ENCODE data around the gene TPI1. TPM values are rescaled to one million over a fixed set of nuclear protein-coding genes. Genes with fewer than 3 reads are reported as not detected.

TPI1 gene
- total RNA-seq, 1 experiment from 2014 or later, result 1,045 TPM

- no peak for TF ChIP-seq GRHL2 (CRISPR knock-in tag; IDR thresholded peaks at IDR 0.05; ENCODE audit: insufficient replicate concordance, severe bottlenecking)
- TF ChIP-seq ZNF425 (CRISPR knock-in tag; conservative IDR thresholded peaks at IDR 0.05), result no peak
- no peak for TF ChIP-seq ZNF396 (CRISPR knock-in tag; IDR thresholded peaks at IDR 0.05; ENCODE audit: borderline replicate concordance)
- no peak for TF ChIP-seq ERG (CRISPR knock-in tag; IDR thresholded peaks at IDR 0.05)
- no peak for TF ChIP-seq KAT7 (CRISPR knock-in tag; IDR thresholded peaks at IDR 0.05; ENCODE audit: borderline replicate concordance)
- no peak for TF ChIP-seq AR (CRISPR knock-in tag; IDR thresholded peaks at IDR 0.05)
- TF ChIP-seq ARID4B (CRISPR knock-in tag; IDR thresholded peaks at IDR 0.05; ENCODE audit: borderline replicate concordance), result peak; percentile 59; the same call in 1 of the 2 replicates
- no peak for TF ChIP-seq ZBTB21 (CRISPR knock-in tag; IDR thresholded peaks at IDR 0.05; ENCODE audit: borderline replicate concordance)
- TF ChIP-seq ZNF671 (CRISPR knock-in tag; IDR thresholded peaks at IDR 0.05), result no peak
- no peak for TF ChIP-seq CREB1 (CRISPR knock-in tag; IDR thresholded peaks at IDR 0.05)
- TF ChIP-seq CTCF (IDR thresholded peaks at IDR 0.05), result no peak
- peak; percentile 84 for TF ChIP-seq NFE2L1 (CRISPR knock-in tag; IDR thresholded peaks at IDR 0.05)
- no peak for TF ChIP-seq GTF2I (CRISPR knock-in tag; conservative IDR thresholded peaks at IDR 0.05)
- no peak for TF ChIP-seq RORB (CRISPR knock-in tag; IDR thresholded peaks at IDR 0.05)
- no peak for TF ChIP-seq HMGA2 (CRISPR knock-in tag; IDR thresholded peaks at IDR 0.05)
- TF ChIP-seq EMX1 (CRISPR knock-in tag; IDR thresholded peaks at IDR 0.05), result no peak
- no peak for TF ChIP-seq SOX15 (CRISPR knock-in tag; IDR thresholded peaks at IDR 0.05)
- no peak for TF ChIP-seq ZNF317 (CRISPR knock-in tag; IDR thresholded peaks at IDR 0.05; ENCODE audit: borderline replicate concordance, low read depth)
- no peak for TF ChIP-seq ZNF219 (CRISPR knock-in tag; IDR thresholded peaks at IDR 0.05; ENCODE audit: borderline replicate concordance)
- peak; percentile 61 for TF ChIP-seq MAX (CRISPR knock-in tag; IDR thresholded peaks at IDR 0.05)
- 0 out of 2 replicates have a peak, but pooled peaks have one; percentile 23 for TF ChIP-seq ZNF512 (CRISPR knock-in tag; IDR thresholded peaks at IDR 0.05; ENCODE audit: borderline replicate concordance)
- TF ChIP-seq NR3C1 (CRISPR knock-in tag; conservative IDR thresholded peaks at IDR 0.05; ENCODE audit: low read depth), result no peak
- no peak for TF ChIP-seq SMAD3 (CRISPR knock-in tag; IDR thresholded peaks at IDR 0.05; ENCODE audit: borderline replicate concordance)
- 0 out of 2 replicates have a peak, but pooled peaks have one; percentile 18 for TF ChIP-seq GABPB1 (CRISPR knock-in tag; IDR thresholded peaks at IDR 0.05)
Measured at GRCh38 chr12:6828781-6829535, 38.4 kb upstream of the TPI1 start (continued).

Measured in WTC11 (cell line).